HG03159 (cell line): ENCODE measurements around the gene C9orf50.
"Not testable (repeated sequence)": the region's sequence is repeated elsewhere in the genome, so short reads cannot be mapped to it uniquely, and the experiment has no call there.

ENCODE experiments used
- ATAC-seq: cut with Tn5 transposase; IDR thresholded peaks from one replicate; pipeline ENCODE4 v1.9.1; 2021; ENCODE audit warnings: mild to moderate bottlenecking, moderate library complexity; ENCODE audit not compliant: unreplicated experiment

C9orf50 gene

GRCh38 chr9:129620669-129621295 is at the start of gene C9orf50:
C9orf50 (minus strand) TSS chr9:129621101; CDS start chr9:129620574, 527 bp downstream.
- ATAC-seq, result no peak

GRCh38 chr9:129669946-129670345 is 49.0 kb upstream of the C9orf50 start:
- ATAC-seq, result no peak

GRCh38 chr9:129669141-129669718 is 48.3 kb upstream of the C9orf50 start:
- ATAC-seq, result no peak

- ATAC-seq, result no peak
Measured at GRCh38 chr9:129667850-129668249, 46.9 kb upstream of the C9orf50 start.

GRCh38 chr9:129667378-129667777 is 46.5 kb upstream of the C9orf50 start:
- no peak for ATAC-seq

GRCh38 chr9:129666575-129666974 is 45.7 kb upstream of the C9orf50 start:
- ATAC-seq, result no peak

- ATAC-seq, result no peak
Measured at GRCh38 chr9:129665814-129666520, 45.1 kb upstream of the C9orf50 start.

- no peak for ATAC-seq
Measured at GRCh38 chr9:129665389-129665775, 44.5 kb upstream of the C9orf50 start, which contains the start of gene PRRX2. PRRX2 (plus strand) TSS chr9:129665647; CDS start chr9:129665868, 221 bp downstream.

- ATAC-seq, result no peak
Measured at GRCh38 chr9:129664746-129665388, 44.0 kb upstream of the C9orf50 start.

GRCh38 chr9:129662239-129662638 is 41.3 kb upstream of the C9orf50 start:
- not testable (repeated sequence) for ATAC-seq

- ATAC-seq, result no peak
Measured at GRCh38 chr9:129661029-129661428, 40.1 kb upstream of the C9orf50 start.

GRCh38 chr9:129656795-129657390 is 36.0 kb upstream of the C9orf50 start:
- no peak for ATAC-seq

GRCh38 chr9:129655696-129656095 is 34.8 kb upstream of the C9orf50 start:
- ATAC-seq, result no peak

GRCh38 chr9:129655154-129655553 is 34.3 kb upstream of the C9orf50 start:
- no peak for ATAC-seq

GRCh38 chr9:129654554-129655040 is 33.7 kb upstream of the C9orf50 start:
- no peak for ATAC-seq

GRCh38 chr9:129653823-129654553 is 33.1 kb upstream of the C9orf50 start:
- no peak for ATAC-seq

- ATAC-seq, result no peak
Measured at GRCh38 chr9:129650680-129651235, 29.9 kb upstream of the C9orf50 start.

GRCh38 chr9:129649726-129650679 is 29.1 kb upstream of the C9orf50 start:
- ATAC-seq, result no peak

GRCh38 chr9:129648764-129649115 is 27.8 kb upstream of the C9orf50 start:
- no peak for ATAC-seq
